HG03159 (cell line): ENCODE data around the gene BAG2.

Experiments
- ATAC-seq: cut with Tn5 transposase; IDR thresholded peaks from one replicate; pipeline ENCODE4 v1.9.1; 2021; ENCODE audit warnings: mild to moderate bottlenecking, moderate library complexity; ENCODE audit not compliant: unreplicated experiment

BAG2 gene

GRCh38 chr6:57173886-57174510 lies 1.9 kb downstream of the BAG2 start:
- no peak for ATAC-seq

GRCh38 chr6:57174511-57174907 lies 2.4 kb downstream of the BAG2 start:
- ATAC-seq: no peak

GRCh38 chr6:57177545-57178265 lies 5.6 kb downstream of the BAG2 start:
- no peak for ATAC-seq

- no peak for ATAC-seq
These were observed 8.5 kb downstream of the BAG2 start for GRCh38 chr6:57180596-57180995.

GRCh38 chr6:57182017-57182432 lies 9.9 kb downstream of the BAG2 start:
- ATAC-seq: no peak

GRCh38 chr6:57183336-57183735 lies 11.2 kb downstream of the BAG2 start:
- ATAC-seq: no peak

- ATAC-seq: no peak
These were observed 18.0 kb downstream of the BAG2 start for GRCh38 chr6:57190140-57190539.

GRCh38 chr6:57193177-57193576 lies 21.1 kb downstream of the BAG2 start:
- ATAC-seq: no peak

GRCh38 chr6:57195457-57195856 lies 23.3 kb downstream of the BAG2 start:
- ATAC-seq: no peak

- no peak for ATAC-seq
These were observed 27.0 kb downstream of the BAG2 start for GRCh38 chr6:57198926-57199636.

- no peak for ATAC-seq
These were observed 29.6 kb downstream of the BAG2 start for GRCh38 chr6:57201718-57202117.

- ATAC-seq: no peak
These were observed 33.6 kb downstream of the BAG2 start for GRCh38 chr6:57205550-57206328.

GRCh38 chr6:57207141-57207540 lies 35.0 kb downstream of the BAG2 start:
- ATAC-seq: no peak

- no peak for ATAC-seq
These were observed 35.7 kb downstream of the BAG2 start for GRCh38 chr6:57207872-57208271.

- peak; percentile 54 for ATAC-seq
These were observed 36.9 kb downstream of the BAG2 start for GRCh38 chr6:57209030-57209429.

- ATAC-seq: no peak
These were observed 37.9 kb downstream of the BAG2 start for GRCh38 chr6:57210060-57210459.

GRCh38 chr6:57215260-57215659 lies 43.1 kb downstream of the BAG2 start:
- ATAC-seq: no peak

GRCh38 chr6:57216235-57217101 lies 44.3 kb downstream of the BAG2 start:
- no peak for ATAC-seq

- no peak for ATAC-seq
These were observed 45.1 kb downstream of the BAG2 start for GRCh38 chr6:57217270-57217669.

- no peak for ATAC-seq
These were observed 48.1 kb downstream of the BAG2 start for GRCh38 chr6:57220083-57220703.
